ENCODE data around the gene PLA2G12A. TPM values are rescaled to one million over a fixed set of nuclear protein-coding genes. Genes with fewer than 3 reads are reported as not detected.

Gene PLA2G12A
- total RNA-seq, 1 experiment from 2014 or later: 47.3 TPM

GRCh38 chr4:109719604-109720003, 10.3 kb downstream of the PLA2G12A start:
- no peaks in the 10 kb centered on the region for H3K4me1 Mint-ChIP-seq
- Histone ChIP-seq H2BK15ac (ENCODE audit: low read depth, low read length) (no peak overlapping the region), H2BK20ac (ENCODE audit: low read depth, low read length, poor library complexity, severe bottlenecking) (no peak overlapping the region), H3K27ac (ENCODE audit: insufficient read length, low read depth, low read length) (no peak overlapping the region), H2AK5ac (ENCODE audit: insufficient read length, low read length) (no peak overlapping the region), H3K23me2 (ENCODE audit: insufficient read length, low read depth, low read length, poor library complexity, severe bottlenecking) (no peaks in the 10 kb centered on the region), H4K8ac (replicated peaks; ENCODE audit: insufficient read length, low read depth, low read length) (no peak overlapping the region), H3K9me3 (ENCODE audit: control insufficient read depth, low read depth, low read length) (no peaks in the 10 kb centered on the region), H3K18ac (ENCODE audit: insufficient read length, low read depth, low read length) (no peak overlapping the region), H4K91ac (ENCODE audit: insufficient read length, low read depth, low read length) (no peak overlapping the region), H3K4me2 (ENCODE audit: insufficient read depth, insufficient read length, low read length) (no peak overlapping the region), H2BK5ac (ENCODE audit: insufficient read length, low read length) (no peak overlapping the region), H3K79me1 (ENCODE audit: insufficient read depth, low read depth, low read length, poor library complexity, severe bottlenecking) (peaks cover 2% of the 10 kb centered on the region), H3K56ac (ENCODE audit: insufficient read length, low read depth, low read length) (no peak overlapping the region), H2BK12ac (ENCODE audit: insufficient read length, low read depth, low read length) (no peak overlapping the region), H4K5ac (ENCODE audit: insufficient read length, low read depth, low read length) (no peak overlapping the region), H2BK120ac (ENCODE audit: low read depth, low read length, poor library complexity, severe bottlenecking) (no peak overlapping the region), H4K20me1 (ENCODE audit: control insufficient read depth, insufficient read depth, insufficient read length) (no peaks in the 10 kb centered on the region), H2AFZ (ENCODE audit: low read length) (no peak overlapping the region), H3K79me2 (ENCODE audit: insufficient read depth, low read length) (peaks cover 8% of the 10 kb centered on the region; the same call in 1 of the 2 replicates), H3K27me3 (ENCODE audit: insufficient read depth, low read length) (no peaks in the 10 kb centered on the region), H3K4ac (ENCODE audit: low read depth, low read length) (no peak overlapping the region), H3K14ac (ENCODE audit: insufficient read depth, low read length) (no peak overlapping the region), H3T11ph (ENCODE audit: low read length) (no peak overlapping the region), H3K4me1 (ENCODE audit: insufficient read depth, low read length) (no peaks in the 10 kb centered on the region), H3K23ac (ENCODE audit: insufficient read length, low read depth, low read length) (no peak overlapping the region), H3K9ac (ENCODE audit: extremely low read depth, insufficient read length, low read length) (no peak overlapping the region)
- no peak overlapping the region for H3K27ac Mint-ChIP-seq
- no peaks in the 10 kb centered on the region for H3K9me3 Mint-ChIP-seq
- H3K4me3 Mint-ChIP-seq: no peak overlapping the region
- peaks cover 14 to 34% (median 33%) of the 10 kb centered on the region in 3 experiments; a peak in 6 of 7 replicates for H3K36me3 Mint-ChIP-seq (ENCODE audit: insufficient read depth in 1 of 3, low read depth in 3 of 3)
- no peaks in the 10 kb centered on the region for H3K27me3 Mint-ChIP-seq (ENCODE audit: low read depth)
- DNase-seq: no peak
- no peak for TF ChIP-seq CTCF (conservative IDR thresholded peaks at IDR 0.05)
- no CpG with 5 or more reads among the region's 4 CpGs for WGBS (ENCODE audit: extremely low coverage, insufficient read length, low lambda C conversion rate)

Measured in H9 (cell line).